ENCODE measurements around the gene FAT1.

- no peak for TF ChIP-seq CTCF (IDR thresholded peaks at IDR 0.05)
- no peak for TF ChIP-seq EZH2 (IDR thresholded peaks at IDR 0.05; ENCODE audit: borderline replicate concordance, insufficient read depth, low read depth, low read length, poor library complexity, severe bottlenecking)
These were observed 119.4 kb downstream of the FAT1 start for GRCh38 chr4:186604124-186604807.
